Measurements from ENCODE around the gene TCAF1. TPM values are rescaled to one million over a fixed set of nuclear protein-coding genes. Genes with fewer than 3 reads are reported as not detected.

Gene TCAF1
- total and polyA plus RNA-seq, 2 donors (not counting 1 experiment from before 2014, with no cell fraction given), result 7.1 to 17.3 TPM

DNA sequence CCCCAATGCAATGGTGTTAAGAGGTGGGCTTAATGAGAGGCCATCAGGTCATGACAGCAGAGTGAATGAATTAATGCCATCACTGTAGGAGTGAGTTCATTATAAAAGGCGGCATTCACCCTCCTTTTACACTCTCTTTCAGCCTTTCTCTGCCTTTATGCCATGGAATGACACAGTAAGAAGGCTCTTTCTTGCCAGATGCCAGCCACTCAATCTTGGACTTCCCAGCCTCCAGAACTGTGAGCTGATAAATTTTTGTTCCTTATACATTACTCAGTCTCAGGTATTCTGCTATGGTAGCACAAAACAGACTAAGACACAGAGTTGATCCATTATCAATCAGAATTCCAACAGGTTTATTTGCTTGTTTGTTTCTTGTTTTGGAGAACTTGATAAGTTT is 3.2 kb downstream of the TCAF1 start:
- Histone ChIP-seq H3K4me1 (ENCODE audit: control insufficient read depth in 2 of 2, insufficient read depth in 2 of 2, low read length in 2 of 2) (peaks cover 6 to 10% of the 10 kb centered on the region in 2 donors), H2AFZ (ENCODE audit: insufficient read depth, low read depth, low read length, poor library complexity, severe bottlenecking) (no peak overlapping the region), H3K79me2 (ENCODE audit: control insufficient read depth, insufficient read depth, low read length) (peaks cover 42% of the 10 kb centered on the region), H3K9ac (ENCODE audit: low read length) (no peak overlapping the region), H3K27ac (ENCODE audit: low read length in 2 of 2) (no peak overlapping the region), H3K9me3 (ENCODE audit: control extremely low read depth in 1 of 3, control insufficient read depth in 2 of 3, insufficient read depth in 1 of 3, low read length in 2 of 3) (no peaks in the 10 kb centered on the region), H4K20me1 (ENCODE audit: control insufficient read depth, insufficient read depth, low read length, poor library complexity, severe bottlenecking) (no peaks in the 10 kb centered on the region), H3K4me2 (replicated peaks; ENCODE audit: low read depth, low read length, poor library complexity, severe bottlenecking) (no peak overlapping the region), H3K36me3 (replicated peaks in 1 of 2; ENCODE audit: control extremely low read depth in 1 of 2, control insufficient read depth in 1 of 2, extremely low read depth in 1 of 2, insufficient read depth in 2 of 2, low read length in 1 of 2) (no peaks in the 10 kb centered on the region), H3K4me3 (ENCODE audit: control extremely low read depth in 1 of 5, extremely low read depth in 1 of 5, insufficient read depth in 1 of 5, low read depth in 2 of 5, low read length in 4 of 5) (no peak overlapping the region), H3K27me3 (replicated peaks in 1 of 4; ENCODE audit: control extremely low read depth in 1 of 4, control insufficient read depth in 3 of 4, insufficient read depth in 4 of 4, low read length in 3 of 4) (no peaks in the 10 kb centered on the region)
- DNase-seq, result no peak
- H3K4me1 Mint-ChIP-seq, result peaks cover 24% of the 10 kb centered on the region
- ATAC-seq (ENCODE audit: low read depth), result no peak
- intact Hi-C loops (cut with micrococcal nuclease), result no loop called here
- no peaks in the 10 kb centered on the region for H3K27me3 Mint-ChIP-seq
- no peak overlapping the region for H3K4me3 Mint-ChIP-seq
- no CpG with 5 or more reads among the region's 1 CpG for WGBS (ENCODE audit: insufficient coverage)
- POLR2A ChIA-PET, result no interaction called here
- H3K9me3 Mint-ChIP-seq (ENCODE audit: insufficient read depth), result no peaks in the 10 kb centered on the region
- no peak overlapping the region for H3K27ac Mint-ChIP-seq
- CTCF ChIA-PET, result no interaction called here
- TF ChIP-seq, protein P1, sequence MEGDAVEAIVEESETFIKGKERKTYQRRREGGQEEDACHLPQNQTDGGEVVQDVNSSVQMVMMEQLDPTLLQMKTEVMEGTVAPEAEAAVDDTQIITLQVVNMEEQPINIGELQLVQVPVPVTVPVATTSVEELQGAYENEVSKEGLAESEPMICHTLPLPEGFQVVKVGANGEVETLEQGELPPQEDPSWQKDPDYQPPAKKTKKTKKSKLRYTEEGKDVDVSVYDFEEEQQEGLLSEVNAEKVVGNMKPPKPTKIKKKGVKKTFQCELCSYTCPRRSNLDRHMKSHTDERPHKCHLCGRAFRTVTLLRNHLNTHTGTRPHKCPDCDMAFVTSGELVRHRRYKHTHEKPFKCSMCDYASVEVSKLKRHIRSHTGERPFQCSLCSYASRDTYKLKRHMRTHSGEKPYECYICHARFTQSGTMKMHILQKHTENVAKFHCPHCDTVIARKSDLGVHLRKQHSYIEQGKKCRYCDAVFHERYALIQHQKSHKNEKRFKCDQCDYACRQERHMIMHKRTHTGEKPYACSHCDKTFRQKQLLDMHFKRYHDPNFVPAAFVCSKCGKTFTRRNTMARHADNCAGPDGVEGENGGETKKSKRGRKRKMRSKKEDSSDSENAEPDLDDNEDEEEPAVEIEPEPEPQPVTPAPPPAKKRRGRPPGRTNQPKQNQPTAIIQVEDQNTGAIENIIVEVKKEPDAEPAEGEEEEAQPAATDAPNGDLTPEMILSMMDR (IDR thresholded peaks at IDR 0.05), result no peak
- no peak for TF ChIP-seq EZH2 (IDR thresholded peaks at IDR 0.05; ENCODE audit: borderline replicate concordance, insufficient read depth, low read depth, low read length, poor library complexity, severe bottlenecking)

DNA sequence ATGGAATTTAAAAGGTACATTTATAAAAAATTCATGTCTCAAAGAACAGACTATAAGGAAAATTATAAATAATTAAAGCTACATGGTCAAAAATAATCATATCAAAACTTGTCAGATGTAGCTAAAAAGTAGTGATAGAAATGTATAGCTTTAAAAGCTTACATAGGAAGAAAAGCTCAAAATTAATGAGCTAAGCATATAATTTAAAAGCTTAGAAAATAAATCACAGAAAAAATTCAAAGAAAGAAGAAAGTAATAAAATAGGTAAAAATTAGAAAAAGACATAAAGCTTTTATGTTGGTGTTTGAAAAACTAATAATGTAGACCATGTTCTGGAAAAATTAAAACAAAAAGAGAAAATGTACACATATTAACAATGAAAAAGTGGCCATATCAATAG is 5.3 kb downstream of the TCAF1 start:
- Histone ChIP-seq H3K27me3 (replicated peaks in 1 of 4; ENCODE audit: control extremely low read depth in 1 of 4, control insufficient read depth in 3 of 4, insufficient read depth in 4 of 4, low read length in 3 of 4) (no peaks in the 10 kb centered on the region), H3K9ac (ENCODE audit: low read length) (no peak overlapping the region), H3K4me1 (ENCODE audit: control insufficient read depth in 2 of 2, insufficient read depth in 2 of 2, low read length in 2 of 2) (peaks cover 6 to 7% of the 10 kb centered on the region in 2 donors), H3K27ac (ENCODE audit: low read length in 2 of 2) (no peak overlapping the region), H3K4me2 (replicated peaks; ENCODE audit: low read depth, low read length, poor library complexity, severe bottlenecking) (no peak overlapping the region), H3K79me2 (ENCODE audit: control insufficient read depth, insufficient read depth, low read length) (peaks cover 53% of the 10 kb centered on the region), H4K20me1 (ENCODE audit: control insufficient read depth, insufficient read depth, low read length, poor library complexity, severe bottlenecking) (no peaks in the 10 kb centered on the region), H3K4me3 (ENCODE audit: control extremely low read depth in 1 of 5, extremely low read depth in 1 of 5, insufficient read depth in 1 of 5, low read depth in 2 of 5, low read length in 4 of 5) (no peak overlapping the region), H3K9me3 (ENCODE audit: control extremely low read depth in 1 of 3, control insufficient read depth in 2 of 3, insufficient read depth in 1 of 3, low read length in 2 of 3) (peaks cover 0 to 2% (median 0%) of the 10 kb centered on the region in 3 donors), H2AFZ (ENCODE audit: insufficient read depth, low read depth, low read length, poor library complexity, severe bottlenecking) (no peak overlapping the region), H3K36me3 (replicated peaks in 1 of 2; ENCODE audit: control extremely low read depth in 1 of 2, control insufficient read depth in 1 of 2, extremely low read depth in 1 of 2, insufficient read depth in 2 of 2, low read length in 1 of 2) (no peaks in the 10 kb centered on the region)
- ChIA-PET POLR2A (no interaction called here), CTCF (no interaction called here)
- DNase-seq (no peak), ATAC-seq (ENCODE audit: low read depth) (no peak)
- H3K4me3 Mint-ChIP-seq, result no peak overlapping the region
- intact Hi-C loops (cut with micrococcal nuclease), result no loop called here
- TF ChIP-seq, protein P1 (IDR thresholded peaks at IDR 0.05), result no peak
- TF ChIP-seq EZH2 (IDR thresholded peaks at IDR 0.05; ENCODE audit: borderline replicate concordance, insufficient read depth, low read depth, low read length, poor library complexity, severe bottlenecking), result no peak
- H3K4me1 Mint-ChIP-seq, result peaks cover 23% of the 10 kb centered on the region
- H3K9me3 Mint-ChIP-seq (ENCODE audit: insufficient read depth), result peaks cover under 1% of the 10 kb centered on the region
- no peak overlapping the region for H3K27ac Mint-ChIP-seq
- no peaks in the 10 kb centered on the region for H3K27me3 Mint-ChIP-seq
